Measurements from ENCODE around the gene SAE1. TPM values are rescaled to one million over a fixed set of nuclear protein-coding genes. Genes with fewer than 3 reads are reported as not detected.

SAE1 gene
- total RNA-seq, 1 experiment from 2014 or later = 234 TPM

- Histone ChIP-seq H4K91ac (ENCODE audit: insufficient read length, low read depth, low read length) (no peak overlapping the region), H3K79me1 (ENCODE audit: insufficient read depth, low read depth, low read length, poor library complexity, severe bottlenecking) (no peaks in the 10 kb centered on the region), H3K79me2 (ENCODE audit: insufficient read depth, low read length) (peaks cover 2% of the 10 kb centered on the region; the same call in 1 of the 2 replicates), H3K4me1 (ENCODE audit: insufficient read depth, low read length) (peaks cover 7% of the 10 kb centered on the region; the same call in 1 of the 2 replicates), H3K9me3 (ENCODE audit: control insufficient read depth, low read depth, low read length) (no peaks in the 10 kb centered on the region), H3K23ac (ENCODE audit: insufficient read length, low read depth, low read length) (no peak overlapping the region), H2BK120ac (ENCODE audit: low read depth, low read length, poor library complexity, severe bottlenecking) (no peak overlapping the region), H2BK20ac (ENCODE audit: low read depth, low read length, poor library complexity, severe bottlenecking) (no peak overlapping the region), H2AFZ (ENCODE audit: low read length) (no peak overlapping the region), H3K18ac (ENCODE audit: insufficient read length, low read depth, low read length) (no peak overlapping the region), H3K9ac (ENCODE audit: extremely low read depth, insufficient read length, low read length) (peak overlapping the region; percentile 3), H2BK5ac (ENCODE audit: insufficient read length, low read length) (no peak overlapping the region), H3K4ac (ENCODE audit: low read depth, low read length) (no peak overlapping the region), H4K20me1 (ENCODE audit: control insufficient read depth, insufficient read depth, insufficient read length) (peaks cover 4% of the 10 kb centered on the region), H3K27ac (ENCODE audit: insufficient read length, low read depth, low read length) (no peak overlapping the region), H3K23me2 (ENCODE audit: insufficient read length, low read depth, low read length, poor library complexity, severe bottlenecking) (peaks cover 30% of the 10 kb centered on the region), H3K14ac (ENCODE audit: insufficient read depth, low read length) (peak overlapping the region; percentile 83; the same call in 1 of the 2 replicates), H3K4me2 (ENCODE audit: insufficient read depth, insufficient read length, low read length) (peak overlapping the region; percentile 88), H3T11ph (ENCODE audit: low read length) (no peak overlapping the region), H2BK12ac (ENCODE audit: insufficient read length, low read depth, low read length) (no peak overlapping the region), H3K27me3 (ENCODE audit: insufficient read depth, low read length) (no peaks in the 10 kb centered on the region), H2AK5ac (ENCODE audit: insufficient read length, low read length) (no peak overlapping the region), H4K5ac (ENCODE audit: insufficient read length, low read depth, low read length) (no peak overlapping the region), H2BK15ac (ENCODE audit: low read depth, low read length) (no peak overlapping the region), H3K56ac (ENCODE audit: insufficient read length, low read depth, low read length) (no peak overlapping the region), H4K8ac (replicated peaks; ENCODE audit: insufficient read length, low read depth, low read length) (no peak overlapping the region)
- Mint-ChIP-seq H3K36me3 (ENCODE audit: insufficient read depth in 1 of 3, low read depth in 3 of 3) (peaks cover 0 to 7% (median 6%) of the 10 kb centered on the region in 3 experiments; a peak in 5 of 7 replicates), H3K27ac (no peak overlapping the region), H3K4me3 (no peak overlapping the region), H3K9me3 (no peaks in the 10 kb centered on the region; a peak in 2 of 5 replicates), H3K27me3 (ENCODE audit: low read depth) (no peaks in the 10 kb centered on the region), H3K4me1 (peaks cover 25 to 26% of the 10 kb centered on the region in 2 experiments)
- DNase-seq = no peak
- no CpG with 5 or more reads among the region's 10 CpGs for WGBS (ENCODE audit: extremely low coverage, insufficient read length, low lambda C conversion rate)
- no peak for TF ChIP-seq CTCF (conservative IDR thresholded peaks at IDR 0.05)
Measured at GRCh38 chr19:47228937-47229675, 98.5 kb downstream of the SAE1 start.

Data from H9 (cell line).